Kidney glomerular epithelial cell (primary cell): ENCODE measurements around the gene ATXN10.
A peak's percentile ranks its signal among the peaks of the same experiment; 100 is the strongest.
"Not testable (repeated sequence)": the region's sequence is repeated elsewhere in the genome, so short reads cannot be mapped to it uniquely, and the experiment has no call there.

Experiments used
- DNase-seq: peaks from one replicate; lab custom pipeline; 2025; lab: John Stamatoyannopoulos, UW

Gene ATXN10

GRCh38 chr22:45784357-45785277 lies 113.0 kb downstream of the ATXN10 start:
- peak; percentile 78 for DNase-seq

GRCh38 chr22:45785458-45785857 lies 113.8 kb downstream of the ATXN10 start:
- DNase-seq = peak; percentile 71

GRCh38 chr22:45786726-45787125 lies 115.1 kb downstream of the ATXN10 start:
- no peak for DNase-seq

- no peak for DNase-seq
These were observed 116.1 kb downstream of the ATXN10 start for GRCh38 chr22:45787759-45788158.

- DNase-seq = no peak
These were observed 116.9 kb downstream of the ATXN10 start for GRCh38 chr22:45788522-45788921.

- DNase-seq = no peak
These were observed 118.8 kb downstream of the ATXN10 start for GRCh38 chr22:45790401-45790800.

GRCh38 chr22:45793161-45793560 lies 121.5 kb downstream of the ATXN10 start:
- no peak for DNase-seq

GRCh38 chr22:45793892-45794291 lies 122.3 kb downstream of the ATXN10 start:
- DNase-seq = no peak

GRCh38 chr22:45796009-45796408 lies 124.4 kb downstream of the ATXN10 start:
- DNase-seq = not testable (repeated sequence)

- DNase-seq = no peak
These were observed 127.7 kb downstream of the ATXN10 start for GRCh38 chr22:45799291-45799690.

- no peak for DNase-seq
These were observed 130.4 kb downstream of the ATXN10 start for GRCh38 chr22:45802054-45802453.

GRCh38 chr22:45804319-45804985 lies 132.8 kb downstream of the ATXN10 start:
- no peak for DNase-seq

GRCh38 chr22:45804986-45805325 lies 133.3 kb downstream of the ATXN10 start:
- DNase-seq = peak; percentile 82

GRCh38 chr22:45805413-45805812 lies 133.8 kb downstream of the ATXN10 start:
- no peak for DNase-seq

- DNase-seq = no peak
These were observed 135.7 kb downstream of the ATXN10 start for GRCh38 chr22:45807156-45807915.

GRCh38 chr22:45812910-45813309 lies 141.3 kb downstream of the ATXN10 start:
- DNase-seq = no peak

GRCh38 chr22:45814198-45814597 lies 142.6 kb downstream of the ATXN10 start:
- DNase-seq = no peak

- DNase-seq = no peak
These were observed 145.1 kb downstream of the ATXN10 start for GRCh38 chr22:45816776-45817175.

GRCh38 chr22:45817745-45818423 lies 146.2 kb downstream of the ATXN10 start:
- DNase-seq = no peak

GRCh38 chr22:45818424-45819085 lies 146.9 kb downstream of the ATXN10 start:
- DNase-seq = no peak

- no peak for DNase-seq
These were observed 147.7 kb downstream of the ATXN10 start for GRCh38 chr22:45819305-45819704.
